Ammon's horn (tissue), 1 donor: ENCODE measurements around the gene VENTX.
"Not testable (repeated sequence)": the region's sequence is repeated elsewhere in the genome, so short reads cannot be mapped to it uniquely, and the experiment has no call there.

ENCODE experiments used
- DNase-seq: peaks from one replicate; pipeline ENCODE4 v3.0.0-alpha.2; 2016; ENCODE audit warnings: low spot score

Gene VENTX

GRCh38 chr10:133216776-133217175, 20.9 kb upstream of the VENTX start:
- DNase-seq, result no peak

GRCh38 chr10:133217800-133218589, 19.7 kb upstream of the VENTX start:
- no peak for DNase-seq

GRCh38 chr10:133218891-133219290, 18.8 kb upstream of the VENTX start:
- DNase-seq, result no peak

GRCh38 chr10:133219782-133220181, 17.9 kb upstream of the VENTX start:
- DNase-seq, result no peak

- DNase-seq, result no peak
These were observed 16.3 kb upstream of the VENTX start for GRCh38 chr10:133221331-133221730.

- not testable (repeated sequence) for DNase-seq
These were observed 15.9 kb upstream of the VENTX start for GRCh38 chr10:133221756-133222155.

GRCh38 chr10:133224076-133224475, 13.6 kb upstream of the VENTX start:
- no peak for DNase-seq

- peak; percentile 61 for DNase-seq
These were observed 12.8 kb upstream of the VENTX start for GRCh38 chr10:133224756-133225372.

- DNase-seq, result no peak
These were observed 11.9 kb upstream of the VENTX start for GRCh38 chr10:133225707-133226191.

- DNase-seq, result no peak
These were observed 11.3 kb upstream of the VENTX start for GRCh38 chr10:133226251-133226808.

- DNase-seq, result no peak
These were observed 10.4 kb upstream of the VENTX start for GRCh38 chr10:133227256-133227655.

- DNase-seq, result no peak
These were observed 8.2 kb upstream of the VENTX start for GRCh38 chr10:133229265-133230043.

- DNase-seq, result no peak
These were observed 7.7 kb upstream of the VENTX start, which contains the start of gene UTF1 for GRCh38 chr10:133230044-133230361. Gene UTF1 (plus strand): TSS chr10:133230217. CDS start chr10:133230289, 72 bp downstream.

GRCh38 chr10:133230387-133231195, 7.1 kb upstream of the VENTX start:
- DNase-seq, result peak; percentile 33

GRCh38 chr10:133231244-133231945, 6.3 kb upstream of the VENTX start:
- DNase-seq, result no peak

- no peak for DNase-seq
These were observed 5.6 kb upstream of the VENTX start for GRCh38 chr10:133231946-133232574.

GRCh38 chr10:133234796-133235195, 2.9 kb upstream of the VENTX start:
- not testable (repeated sequence) for DNase-seq

GRCh38 chr10:133235265-133235855, 2.3 kb upstream of the VENTX start:
- no peak for DNase-seq

- no peak for DNase-seq
These were observed 1.7 kb upstream of the VENTX start for GRCh38 chr10:133235932-133236331.
